HepG2 (cell line): ENCODE measurements around the gene RALY. TPM values are rescaled to one million over a fixed set of nuclear protein-coding genes. Genes with fewer than 3 reads are reported as not detected.

Source experiments
- ATAC-seq: fragments of 200-7000 bp; cut with Tn5 transposase; 3 replicates; pipeline ENCODE4 v1.9.1; 2020; ENCODE audit warnings: mild to moderate bottlenecking, moderate library complexity
- BruUV-seq: library from RNA; stranded (reverse); fragments of 400-500 nt; replicated peaks from 2 replicates; lab custom pipeline; 2021; lab: Mats Ljungman, UMichigan
- CTCF ChIA-PET: fragments of 300-600 bp; formaldehyde crosslinking; extraction: SDS; loops from one replicate; lab custom pipeline; 2021; ENCODE audit warnings: low total read pairs, inconsistent platforms, low intra/inter-chr PET ratio; lab: Yijun Ruan, JAX
- POLR2A ChIA-PET: fragments of 350-600 bp; sonication (Branson Sonifier 250); formaldehyde crosslinking; loops from one replicate; lab custom pipeline; 2020; ENCODE audit warnings: antibody characterized with exemption, inconsistent platforms; lab: Yijun Ruan, JAX
- DNase-seq: peaks from one replicate; pipeline ENCODE4 v3.0.0-alpha.2; 2015; ENCODE audit warnings: low spot score
- FAIRE-seq: peaks from 3 replicates; lab custom pipeline; 2011; peaks lifted over from hg19 to GRCh38; lab: Jason Lieb, UNC
- H2AFZ ChIP-seq: one replicate; pipeline ENCODE4 v1.6.1; 2011; ENCODE audit warnings: low read length, inconsistent platforms
- H3K27ac ChIP-seq: fragments of 300-600 bp; 3 replicates; pipeline ENCODE4 v1.8.0; 2011; ENCODE audit warnings: mixed run types, mild to moderate bottlenecking, mixed read lengths, low read length, inconsistent platforms; ENCODE audit not compliant: insufficient read depth; ENCODE audit errors: extremely low read length
- H3K27me3 ChIP-seq, 2 experiments: fragments of 200-600 bp in 1 of 2; 2 replicates in 1 of 2; 3 replicates in 1 of 2; pipeline versions ENCODE4 v1.6.0 to v1.8.0; 2011; ENCODE audit warnings: low read length in 2 of 2, mild to moderate bottlenecking in 2 of 2, moderate library complexity in 2 of 2, inconsistent platforms in 1 of 2; ENCODE audit not compliant: insufficient read depth in 2 of 2, control insufficient read depth in 1 of 2
- H3K36me3 ChIP-seq, 2 experiments: fragments of 200-600 bp in 1 of 2; replicated peaks in 1 of 2; 2 replicates in 1 of 2; 3 replicates in 1 of 2; pipeline versions ENCODE4 v1.5.1 to v1.8.0; 2011; ENCODE audit warnings: low read length in 2 of 2, inconsistent platforms in 1 of 2; ENCODE audit not compliant: insufficient read depth in 2 of 2, control insufficient read depth in 1 of 2
- H3K4me1 ChIP-seq: 2 replicates; pipeline ENCODE4 v1.5.1; 2012; ENCODE audit warnings: low read length, inconsistent platforms; ENCODE audit not compliant: insufficient read depth
- H3K4me2 ChIP-seq: 2 replicates; pipeline ENCODE4 v1.6.0; 2011; ENCODE audit warnings: low read depth, low read length, inconsistent platforms
- H3K4me3 ChIP-seq, 3 experiments: fragments of 200-600 bp in 1 of 3; sonication (generic), shearing (Covaris generic) in 1 of 3; replicated peaks in 1 of 3; 2 replicates each; pipeline ENCODE4 v1.5.1; 2011 to 2016; ENCODE audit warnings: low read length in 3 of 3, inconsistent platforms in 2 of 3, low read depth in 2 of 3, mild to moderate bottlenecking in 2 of 3, control low read depth in 1 of 3, mixed read lengths in 1 of 3; ENCODE audit not compliant: insufficient read depth in 1 of 3
- H3K79me2 ChIP-seq: one replicate; pipeline ENCODE4 v1.6.1; 2011; ENCODE audit warnings: low read length, inconsistent platforms; ENCODE audit not compliant: insufficient read depth
- H3K9ac ChIP-seq: 2 replicates; pipeline ENCODE4 v1.6.0; 2011; ENCODE audit warnings: mild to moderate bottlenecking, low read depth, low read length, inconsistent platforms; ENCODE audit not compliant: insufficient read depth
- H3K9me3 ChIP-seq: 2 replicates; pipeline ENCODE4 v1.5.1; 2012; ENCODE audit warnings: mild to moderate bottlenecking, low read length
- H4K20me1 ChIP-seq: 2 replicates; pipeline ENCODE4 v1.6.0; 2011; ENCODE audit warnings: inconsistent platforms, mild to moderate bottlenecking, low read length, moderate library complexity; ENCODE audit not compliant: insufficient read depth
- ARID2 ChIP-seq: sonication (generic); formaldehyde crosslinking; IDR thresholded peaks from 2 replicates; pipeline ENCODE4 v1.8.1; 2022; ENCODE audit warnings: mild to moderate bottlenecking, missing genetic modification reagents, borderline replicate concordance
- ARNT2 ChIP-seq: sonication (generic); formaldehyde crosslinking; IDR thresholded peaks from 2 replicates; pipeline ENCODE4 v1.8.0; 2022; ENCODE audit warnings: mild to moderate bottlenecking, low read depth, missing genetic modification reagents, moderate library complexity
- CHCHD3 ChIP-seq: sonication (generic); formaldehyde crosslinking; IDR thresholded peaks from 2 replicates; pipeline ENCODE4 v1.8.0; 2022; ENCODE audit warnings: mild to moderate bottlenecking, missing genetic modification reagents, moderate library complexity
- JARID2 ChIP-seq: sonication (generic); formaldehyde crosslinking; IDR thresholded peaks from 2 replicates; pipeline ENCODE4 v1.8.1; 2023; ENCODE audit warnings: missing genetic modification reagents, inconsistent platforms; ENCODE audit not compliant: insufficient replicate concordance
- POLR2AphosphoS2 ChIP-seq: IDR thresholded peaks from 2 replicates; pipeline ENCODE4 v1.6.1; 2011; ENCODE audit warnings: low read depth, low read length, improper control_type of control experiment
- POLR2G ChIP-seq: fragments of 200-400 bp; formaldehyde crosslinking; IDR thresholded peaks from 2 replicates; pipeline ENCODE4 v1.6.1; 2018; ENCODE audit warnings: mild to moderate bottlenecking, low read depth, low read length, moderate library complexity
- RBM22 ChIP-seq: fragments of 200-400 bp; formaldehyde crosslinking; optimal IDR thresholded peaks from 2 replicates; pipeline ENCODE3; 2017; ENCODE audit warnings: mild to moderate bottlenecking, low read length, moderate library complexity
- TAF1 ChIP-seq: sonication (generic); formaldehyde crosslinking; IDR thresholded peaks from 2 replicates; pipeline ENCODE4 v1.4.0; 2020; ENCODE audit warnings: missing genetic modification reagents
- TAF15 ChIP-seq: fragments of 200-400 bp; formaldehyde crosslinking; IDR thresholded peaks from one replicate; pipeline ENCODE4 v1.6.1; 2018; ENCODE audit warnings: mild to moderate bottlenecking, low read depth, low read length; ENCODE audit not compliant: poor library complexity, severe bottlenecking
- YY1 ChIP-seq: IDR thresholded peaks from 2 replicates; pipeline ENCODE4 v1.6.1; 2011; ENCODE audit warnings: low read length, low read depth, moderate library complexity, mild to moderate bottlenecking; ENCODE audit not compliant: insufficient read depth, insufficient replicate concordance
- ZC3H4 ChIP-seq: sonication (generic); formaldehyde crosslinking; IDR thresholded peaks from 2 replicates; pipeline ENCODE4 v1.4.0; 2020; ENCODE audit warnings: missing genetic modification reagents, borderline replicate concordance
- ZNF205 ChIP-seq: IDR thresholded peaks from 2 replicates; pipeline ENCODE4 v1.6.1; 2018; ENCODE audit warnings: missing biosample characterization, missing genetic modification reagents
- ZNF496 ChIP-seq: sonication (generic); formaldehyde crosslinking; IDR thresholded peaks from 2 replicates; pipeline ENCODE4 v1.8.1; 2023; ENCODE audit warnings: mild to moderate bottlenecking, moderate library complexity, missing genetic modification reagents; ENCODE audit not compliant: insufficient replicate concordance
- ZNF761 ChIP-seq: sonication (generic); formaldehyde crosslinking; conservative IDR thresholded peaks from 2 replicates; pipeline ENCODE4 v1.4.0; 2020; ENCODE audit warnings: mild to moderate bottlenecking, missing genetic modification reagents
- ZNF780A ChIP-seq: sonication (generic); formaldehyde crosslinking; IDR thresholded peaks from 2 replicates; pipeline ENCODE4 v1.8.0; 2022; ENCODE audit warnings: mild to moderate bottlenecking, missing genetic modification reagents, moderate library complexity
- WGBS: methylation state at CpG from one replicate; pipeline ENCODE4 v1.1.6; 2017; ENCODE audit warnings: low lambda C conversion rate; 5-methylcytosine and 5-hydroxymethylcytosine counted together
- in situ Hi-C: cut with HindIII; loops from 2 replicates; pipeline ENCODE4 v1.10.0; 2017; ENCODE audit warnings: low pct_unique_long_range_greater_than_20kb; ENCODE audit not compliant: extremely low pct_ligation_motif_present
- intact Hi-C: fragments of 100-400 bp; cut with micrococcal nuclease; formaldehyde crosslinking; loops from one replicate; pipeline ENCODE4 v1.10.0; 2022; ENCODE audit not compliant: unreplicated experiment
- polyA plus RNA-seq, 8 experiments: library from polyadenylated mRNA; depleted of rRNA in 3 of 8; stranded (reverse) in 7 of 8; unstranded in 1 of 8; fragments of >200 nt; fragmentation: Illumina TruSeq in 4 of 8; extraction: Trizol in 4 of 8; gene quantifications; 2 replicates each; pipeline versions ENCODE4 v1.2.1 to v1.2.3, GENCODE V29; 2011 to 2016; ENCODE audit warnings: low read depth in 4 of 8, missing spikeins in 1 of 8, mixed read lengths in 1 of 8; ENCODE audit not compliant: insufficient read depth in 1 of 8
- total RNA-seq, 5 experiments: library from RNA; depleted of rRNA; stranded (reverse); fragments of >200 nt; fragmentation: Illumina TruSeq; extraction: Trizol; gene quantifications; 2 replicates each; pipeline ENCODE4 v1.2.3, GENCODE V29; 2016; ENCODE audit warnings: low read depth in 1 of 5
- TF ChIP-seq, protein P1 (sequence below): sonication (generic); formaldehyde crosslinking; IDR thresholded peaks from 2 replicates; pipeline ENCODE4 v1.4.0; 2020; ENCODE audit warnings: mild to moderate bottlenecking, missing genetic modification reagents

The RALY gene
- total and polyA plus RNA-seq, 2 of the 13 experiments (the other 11 are each of a cell fraction or from before 2014, with no cell fraction given): 178 to 186 TPM

DNA sequence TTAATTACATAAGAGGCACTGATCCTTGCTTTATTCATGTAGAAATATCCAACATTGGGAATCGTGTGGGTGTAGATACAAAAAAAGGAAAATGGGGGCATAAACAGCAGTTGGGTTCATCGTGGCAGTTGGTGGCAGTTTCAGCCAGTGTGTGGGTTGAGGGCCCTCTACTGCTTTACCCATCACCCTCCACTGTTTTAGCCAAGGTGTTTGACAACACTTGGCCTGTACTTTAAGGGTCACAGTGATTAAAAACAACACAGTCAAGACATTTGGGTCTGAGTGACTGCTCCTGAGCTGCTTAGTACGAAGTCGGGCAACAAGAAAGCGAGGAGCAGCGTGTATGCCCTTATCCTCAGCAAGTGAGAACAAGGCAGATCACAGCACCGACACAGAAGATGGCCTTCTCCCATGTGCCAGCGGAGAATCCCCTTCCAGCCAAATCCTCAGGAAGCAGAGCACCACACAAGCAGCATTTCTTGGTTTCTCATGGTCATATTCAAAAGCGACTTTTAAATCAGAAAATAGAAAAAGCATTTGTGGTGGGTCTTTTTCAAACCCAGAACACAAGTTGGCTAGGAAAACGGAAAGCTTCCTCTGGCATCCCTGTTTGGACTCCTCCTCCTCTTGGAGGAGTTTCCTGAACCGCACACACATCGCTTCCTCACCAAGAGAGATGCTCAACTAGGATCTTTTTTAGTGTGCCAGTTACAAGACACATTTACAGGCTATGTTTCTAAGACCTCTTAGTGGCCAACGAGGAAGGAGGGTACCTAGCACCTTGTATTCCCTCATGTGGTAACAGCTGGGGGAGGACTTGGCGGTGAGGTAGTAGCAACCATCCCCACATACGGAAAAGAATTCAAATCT lies 94.8 kb downstream of the RALY start (continued):
- TF ChIP-seq ARNT2 (CRISPR knock-in tag) (0 out of 2 replicates have a peak, but pooled peaks have one; percentile 16), TAF1 (CRISPR knock-in tag) (0 out of 2 replicates have a peak, but pooled peaks have one; percentile 13), ARID2 (CRISPR knock-in tag) (0 out of 2 replicates have a peak, but pooled peaks have one; percentile 28), ZNF761 (no peak), ZC3H4 (CRISPR knock-in tag) (peak; percentile 29; the same call in 1 of the 2 replicates), ZNF496 (CRISPR knock-in tag) (no peak), ZNF205 (CRISPR knock-in tag) (no peak), CHCHD3 (CRISPR knock-in tag) (no peak)
- TF ChIP-seq, protein P1, sequence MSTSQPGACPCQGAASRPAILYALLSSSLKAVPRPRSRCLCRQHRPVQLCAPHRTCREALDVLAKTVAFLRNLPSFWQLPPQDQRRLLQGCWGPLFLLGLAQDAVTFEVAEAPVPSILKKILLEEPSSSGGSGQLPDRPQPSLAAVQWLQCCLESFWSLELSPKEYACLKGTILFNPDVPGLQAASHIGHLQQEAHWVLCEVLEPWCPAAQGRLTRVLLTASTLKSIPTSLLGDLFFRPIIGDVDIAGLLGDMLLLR (CRISPR knock-in tag): no peak

DNA sequence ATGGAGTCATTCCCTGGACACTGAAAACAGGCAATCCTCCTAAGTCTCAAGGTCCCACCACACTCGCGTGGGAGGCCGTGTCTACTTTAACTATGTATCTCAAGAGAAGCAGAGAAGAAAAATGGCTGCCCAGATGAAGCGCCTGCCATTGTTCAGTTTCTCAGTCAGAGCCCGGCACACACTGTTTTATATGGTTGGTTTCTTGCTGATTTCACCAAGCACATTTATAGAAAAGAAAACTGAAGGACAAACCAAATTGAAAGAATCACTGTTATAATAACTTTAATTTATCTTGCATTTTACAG lies 95.4 kb downstream of the RALY start:
- no peak for DNase-seq
- Histone ChIP-seq H3K9me3 (no peaks in the 10 kb centered on the region), H3K27me3 (no peaks in the 10 kb centered on the region), H3K79me2 (no peaks in the 10 kb centered on the region), H3K4me2 (no peak overlapping the region), H3K36me3 (peaks cover 44 to 86% of the 10 kb centered on the region in 2 experiments), H3K4me1 (no peaks in the 10 kb centered on the region), H3K4me3 (no peak overlapping the region), H2AFZ (no peak overlapping the region), H4K20me1 (peaks cover 21% of the 10 kb centered on the region), H3K9ac (no peak overlapping the region), H3K27ac (no peak overlapping the region)
- in situ Hi-C loops (no loop called here), intact Hi-C loops (no loop called here)
- FAIRE-seq: no peak
- CTCF ChIA-PET: no interaction called here
- no TSS peak for BruUV-seq
- POLR2A ChIA-PET: interaction anchor here (5.6 kb wide), 1 partner anchor 23 kb away, joined by 27 read pairs; the partner anchor contains the start of gene EIF2S2
- TF ChIP-seq TAF15 (no peak), YY1 (peak; percentile 8), RBM22 (peak; percentile 94), POLR2G (0 out of 2 replicates have a peak, but pooled peaks have one; percentile 13), POLR2AphosphoS2 (peak; percentile 1; the same call in 1 of the 2 replicates), JARID2 (CRISPR knock-in tag) (no peak), ZNF780A (0 out of 2 replicates have a peak, but pooled peaks have one; percentile 16)
- WGBS: 99% methylated on average over 5 of the region's 5 CpGs
- ATAC-seq: no peak
